ENCODE data around the gene CEP57L1.

GRCh38 chr6:109050012-109050411 lies 45.3 kb upstream of the CEP57L1 start:
- TF ChIP-seq, protein P1, sequence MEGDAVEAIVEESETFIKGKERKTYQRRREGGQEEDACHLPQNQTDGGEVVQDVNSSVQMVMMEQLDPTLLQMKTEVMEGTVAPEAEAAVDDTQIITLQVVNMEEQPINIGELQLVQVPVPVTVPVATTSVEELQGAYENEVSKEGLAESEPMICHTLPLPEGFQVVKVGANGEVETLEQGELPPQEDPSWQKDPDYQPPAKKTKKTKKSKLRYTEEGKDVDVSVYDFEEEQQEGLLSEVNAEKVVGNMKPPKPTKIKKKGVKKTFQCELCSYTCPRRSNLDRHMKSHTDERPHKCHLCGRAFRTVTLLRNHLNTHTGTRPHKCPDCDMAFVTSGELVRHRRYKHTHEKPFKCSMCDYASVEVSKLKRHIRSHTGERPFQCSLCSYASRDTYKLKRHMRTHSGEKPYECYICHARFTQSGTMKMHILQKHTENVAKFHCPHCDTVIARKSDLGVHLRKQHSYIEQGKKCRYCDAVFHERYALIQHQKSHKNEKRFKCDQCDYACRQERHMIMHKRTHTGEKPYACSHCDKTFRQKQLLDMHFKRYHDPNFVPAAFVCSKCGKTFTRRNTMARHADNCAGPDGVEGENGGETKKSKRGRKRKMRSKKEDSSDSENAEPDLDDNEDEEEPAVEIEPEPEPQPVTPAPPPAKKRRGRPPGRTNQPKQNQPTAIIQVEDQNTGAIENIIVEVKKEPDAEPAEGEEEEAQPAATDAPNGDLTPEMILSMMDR (IDR thresholded peaks at IDR 0.05), result no peak
- no peak for TF ChIP-seq POLR2A (IDR thresholded peaks at IDR 0.05)

Measured in body of pancreas (tissue), 4 donors.